Measurements from ENCODE around the gene TBC1D2. TPM values are rescaled to one million over a fixed set of nuclear protein-coding genes. Genes with fewer than 3 reads are reported as not detected.

The TBC1D2 gene
- total RNA-seq, 2 experiments from 2014 or later, result 1.5 TPM

DNA sequence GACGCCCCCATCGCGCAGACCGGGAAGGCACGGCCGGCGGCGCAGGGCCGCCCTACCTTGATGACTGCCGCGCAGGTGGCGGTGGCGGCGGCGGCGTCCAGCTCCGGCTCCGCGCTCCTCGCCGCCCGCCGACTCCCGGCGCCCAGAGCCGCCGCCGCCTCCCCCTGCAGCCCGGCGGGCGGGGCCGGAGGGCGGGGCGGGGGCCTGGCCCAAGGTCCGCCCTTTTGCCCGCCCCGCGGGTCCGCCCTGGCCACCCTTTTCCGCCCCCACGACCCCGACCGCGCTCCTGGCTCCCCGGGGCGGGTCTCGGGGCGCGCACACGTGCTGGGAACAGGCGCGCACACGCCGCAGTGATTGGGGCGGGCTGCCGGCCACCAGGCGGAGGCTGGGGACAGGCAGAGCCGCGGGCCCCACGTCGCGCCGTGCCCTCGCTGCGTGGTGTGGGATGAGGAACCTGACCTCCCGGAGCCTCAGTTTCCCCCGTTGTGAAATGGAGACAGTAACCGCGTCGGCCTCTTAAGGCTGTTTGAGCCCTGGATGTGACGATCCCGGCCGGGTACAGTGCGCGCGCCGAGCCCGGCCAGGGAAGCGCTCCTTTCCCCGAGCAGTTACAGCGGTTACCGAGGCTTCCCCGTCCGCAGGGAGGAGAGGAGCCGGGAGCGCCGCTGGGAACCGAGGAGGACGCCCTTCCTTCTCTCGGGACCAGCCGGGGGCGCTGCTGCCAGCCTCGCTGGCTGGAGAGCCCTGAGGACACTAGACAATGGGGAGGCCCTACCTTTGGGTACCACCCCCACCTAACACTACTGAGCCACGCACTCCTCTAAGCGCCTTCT lies 62.7 kb downstream of the TBC1D2 start, which contains the start of gene CORO2A:
Gene CORO2A, minus strand, starts transcription at position 135 of the 833 bp plus-strand sequence. CDS start 34,977 bp downstream, outside the sequence.
- peaks cover 32% of the 10 kb centered on the region for H3K4me1 Mint-ChIP-seq (ENCODE audit: low read depth)
- H3K4me3 Mint-ChIP-seq, result peak within 1 kb of the TSS; percentile 81
- POLR2A ChIA-PET, result interaction anchor here (0.7 to 3.9 kb wide), 10 partner anchors 13 to 556 kb away, joined by 3 to 25 read pairs (median 3); partner anchors contain the start of genes TBC1D2 and TRIM14
- no peaks in the 10 kb centered on the region for H3K27me3 Mint-ChIP-seq
- H3K27ac Mint-ChIP-seq, result peak within 1 kb of the TSS; percentile 49
- no peaks in the 10 kb centered on the region for H3K9me3 Mint-ChIP-seq
- CTCF ChIA-PET, result interaction anchor here (1.0 to 4.1 kb wide), 12 partner anchors 11 to 118 kb away, joined by 3 to 31 read pairs (median 6); partner anchors contain the start of genes TBC1D2 and TRIM14
- peak; percentile 80 for ATAC-seq
- TF ChIP-seq, protein P1, sequence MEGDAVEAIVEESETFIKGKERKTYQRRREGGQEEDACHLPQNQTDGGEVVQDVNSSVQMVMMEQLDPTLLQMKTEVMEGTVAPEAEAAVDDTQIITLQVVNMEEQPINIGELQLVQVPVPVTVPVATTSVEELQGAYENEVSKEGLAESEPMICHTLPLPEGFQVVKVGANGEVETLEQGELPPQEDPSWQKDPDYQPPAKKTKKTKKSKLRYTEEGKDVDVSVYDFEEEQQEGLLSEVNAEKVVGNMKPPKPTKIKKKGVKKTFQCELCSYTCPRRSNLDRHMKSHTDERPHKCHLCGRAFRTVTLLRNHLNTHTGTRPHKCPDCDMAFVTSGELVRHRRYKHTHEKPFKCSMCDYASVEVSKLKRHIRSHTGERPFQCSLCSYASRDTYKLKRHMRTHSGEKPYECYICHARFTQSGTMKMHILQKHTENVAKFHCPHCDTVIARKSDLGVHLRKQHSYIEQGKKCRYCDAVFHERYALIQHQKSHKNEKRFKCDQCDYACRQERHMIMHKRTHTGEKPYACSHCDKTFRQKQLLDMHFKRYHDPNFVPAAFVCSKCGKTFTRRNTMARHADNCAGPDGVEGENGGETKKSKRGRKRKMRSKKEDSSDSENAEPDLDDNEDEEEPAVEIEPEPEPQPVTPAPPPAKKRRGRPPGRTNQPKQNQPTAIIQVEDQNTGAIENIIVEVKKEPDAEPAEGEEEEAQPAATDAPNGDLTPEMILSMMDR (IDR thresholded peaks at IDR 0.05), result peak; percentile 25
- DNase-seq, result peak; percentile 81
- intact Hi-C loops (cut with micrococcal nuclease), result loop anchor here (5.0 to 10.0 kb wide), 2 partner anchors 75 to 118 kb away; partner anchors contain the start of gene TRIM14
- no peaks in the 10 kb centered on the region for H3K36me3 Mint-ChIP-seq (ENCODE audit: low read depth)

DNA sequence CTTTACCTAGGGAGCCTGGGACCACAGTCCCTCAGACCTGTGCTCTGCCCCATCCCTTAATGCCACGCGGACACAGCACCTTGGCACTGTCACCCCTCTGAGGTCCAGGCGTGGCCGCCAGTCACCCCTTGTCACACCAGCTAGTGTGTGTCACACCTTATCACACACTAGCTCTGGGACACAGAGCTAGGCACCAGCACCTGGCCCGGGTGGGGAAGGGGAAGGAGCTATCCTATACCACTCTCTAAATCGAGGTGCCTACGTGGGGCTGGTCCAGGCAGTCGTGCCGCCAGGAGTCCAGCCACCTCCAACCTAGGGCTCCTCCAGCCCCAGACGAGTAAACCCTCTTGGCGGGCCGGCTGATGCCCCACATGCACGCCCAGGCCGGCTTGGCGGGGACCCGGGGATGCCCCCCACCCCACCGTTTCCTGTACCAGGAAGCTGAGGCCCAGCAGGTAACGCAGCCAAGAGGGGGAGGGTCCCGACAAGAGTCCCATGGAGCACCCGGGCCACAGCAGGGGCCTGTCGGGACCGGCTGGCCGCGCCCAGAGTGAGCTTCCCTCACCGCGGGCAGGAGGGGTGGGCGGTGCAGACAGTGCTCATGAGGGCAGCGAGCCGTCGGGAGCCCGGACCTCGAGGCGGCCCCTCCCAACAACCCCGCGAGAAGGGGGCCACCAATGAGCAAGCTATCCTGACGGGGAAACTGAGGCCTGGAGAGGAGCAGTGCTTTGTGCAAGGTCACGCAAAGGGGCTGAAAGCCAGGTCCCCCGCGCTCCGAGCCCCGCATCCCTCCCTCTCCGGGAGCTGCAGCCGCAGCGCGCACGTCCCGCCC lies 63.6 kb downstream of the TBC1D2 start:
- ChIA-PET CTCF (interaction anchor here (1.2 to 4.1 kb wide), 8 partner anchors 10 to 118 kb away, joined by 4 to 31 read pairs (median 8); partner anchors contain the start of genes TBC1D2 and TRIM14), POLR2A (interaction anchor here (0.8 to 3.9 kb wide), 8 partner anchors 14 to 556 kb away, joined by 3 to 25 read pairs (median 4); partner anchors contain the start of genes TBC1D2 and TRIM14)
- H3K36me3 Mint-ChIP-seq (ENCODE audit: low read depth), result no peaks in the 10 kb centered on the region
- DNase-seq (peak; percentile 64), ATAC-seq (peak; percentile 21)
- TF ChIP-seq, protein P1 (IDR thresholded peaks at IDR 0.05), result no peak
- H3K4me1 Mint-ChIP-seq (ENCODE audit: low read depth), result peaks cover 35% of the 10 kb centered on the region
- H3K27ac Mint-ChIP-seq, result peak overlapping the region; percentile 42
- H3K4me3 Mint-ChIP-seq, result peak overlapping the region; percentile 75
- H3K9me3 Mint-ChIP-seq, result no peaks in the 10 kb centered on the region
- intact Hi-C loops (cut with micrococcal nuclease), result loop anchor here (5.0 to 10.0 kb wide), 2 partner anchors 75 to 117 kb away; partner anchors contain the start of gene TRIM14
- H3K27me3 Mint-ChIP-seq, result no peaks in the 10 kb centered on the region

DNA sequence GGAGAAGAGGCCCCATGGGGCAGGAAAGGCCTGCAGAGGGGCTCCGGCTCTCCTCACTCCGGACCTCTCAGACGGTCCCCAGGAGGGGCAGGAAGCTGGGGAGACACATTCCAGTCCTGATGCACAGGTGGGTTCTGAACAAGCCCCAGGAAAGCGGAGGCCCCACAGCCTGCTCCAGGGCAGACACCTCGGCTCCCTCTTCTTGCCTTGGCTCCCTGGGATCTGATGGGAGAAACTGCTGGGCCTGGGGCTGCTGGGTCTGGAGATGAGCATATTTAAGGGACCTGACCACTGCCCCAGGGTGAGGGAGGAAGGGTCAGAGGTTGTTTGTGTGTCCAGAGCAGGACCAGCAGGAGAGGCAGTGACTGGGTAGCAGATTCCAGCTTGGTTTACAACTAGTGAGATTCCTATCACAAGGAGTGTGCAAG lies 64.3 kb downstream of the TBC1D2 start:
- ATAC-seq, result no peak
- DNase-seq, result no peak
- ChIA-PET POLR2A (interaction anchor here (1.2 to 3.9 kb wide), 4 partner anchors 29 to 82 kb away, joined by 3 to 25 read pairs (median 8); partner anchors contain the start of genes TBC1D2 and TRIM14), CTCF (interaction anchor here (1.2 to 4.1 kb wide), 7 partner anchors 9 to 117 kb away, joined by 4 to 31 read pairs (median 9); partner anchors contain the start of genes TBC1D2 and TRIM14)
- Mint-ChIP-seq H3K36me3 (ENCODE audit: low read depth) (no peaks in the 10 kb centered on the region), H3K27ac (no peak overlapping the region), H3K4me1 (ENCODE audit: low read depth) (peaks cover 35% of the 10 kb centered on the region), H3K4me3 (peak overlapping the region; percentile 75), H3K9me3 (no peaks in the 10 kb centered on the region), H3K27me3 (no peaks in the 10 kb centered on the region)
- TF ChIP-seq, protein P1 (IDR thresholded peaks at IDR 0.05), result no peak
- intact Hi-C loops (cut with micrococcal nuclease), result loop anchor here (5.0 to 10.0 kb wide), 2 partner anchors 74 to 116 kb away; partner anchors contain the start of gene TRIM14

DNA sequence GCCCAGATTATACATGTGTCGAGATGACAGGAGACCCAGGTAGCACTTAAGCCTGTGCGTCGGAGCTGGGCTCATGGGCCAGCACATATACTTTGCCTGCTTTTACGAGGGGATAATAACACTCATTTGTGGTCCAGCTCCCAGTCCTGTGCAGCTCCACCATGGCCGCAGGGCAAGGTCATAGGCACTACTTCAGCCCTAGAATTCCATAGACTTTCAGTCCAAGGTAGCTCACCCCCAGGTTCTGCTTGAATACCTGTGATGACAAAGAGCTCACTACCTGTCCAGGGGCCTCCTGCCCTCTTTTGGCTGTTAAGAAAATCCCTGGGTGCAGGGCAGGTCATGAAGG lies 64.7 kb downstream of the TBC1D2 start:
- DNase-seq, result no peak
- no peaks in the 10 kb centered on the region for H3K36me3 Mint-ChIP-seq (ENCODE audit: low read depth)
- ChIA-PET CTCF (interaction anchor here (0.7 to 4.1 kb wide), 4 partner anchors 9 to 601 kb away, joined by 3 to 31 read pairs (median 12); partner anchors contain the start of gene TRIM14), POLR2A (interaction anchor here (0.7 to 3.9 kb wide), 4 partner anchors 12 to 71 kb away, joined by 3 to 25 read pairs (median 9); partner anchors contain the start of genes TBC1D2 and TRIM14)
- peak overlapping the region; percentile 75 for H3K4me3 Mint-ChIP-seq
- no peak overlapping the region for H3K27ac Mint-ChIP-seq
- H3K4me1 Mint-ChIP-seq (ENCODE audit: low read depth), result peaks cover 35% of the 10 kb centered on the region
- intact Hi-C loops (cut with micrococcal nuclease), result loop anchor here (5.0 to 10.0 kb wide), 2 partner anchors 73 to 116 kb away; partner anchors contain the start of gene TRIM14
- H3K27me3 Mint-ChIP-seq, result no peaks in the 10 kb centered on the region
- ATAC-seq, result no peak
- no peaks in the 10 kb centered on the region for H3K9me3 Mint-ChIP-seq
- TF ChIP-seq, protein P1 (IDR thresholded peaks at IDR 0.05), result no peak

Measured in activated CD8-positive, alpha-beta T cell treated with anti-CD3 and anti-CD28 coated beads for 36 hours (primary cell).